IPS-NIHi7 (cell line): ENCODE results near the gene UCN2.
"Not testable (repeated sequence)": the region's sequence is repeated elsewhere in the genome, so short reads cannot be mapped to it uniquely, and the experiment has no call there.

Source experiments
- DNase-seq: peaks from one replicate; pipeline ENCODE4 v3.0.0; 2012; ENCODE audit warnings: mixed read lengths; ENCODE audit errors: extremely low spot score

UCN2 gene

DNA sequence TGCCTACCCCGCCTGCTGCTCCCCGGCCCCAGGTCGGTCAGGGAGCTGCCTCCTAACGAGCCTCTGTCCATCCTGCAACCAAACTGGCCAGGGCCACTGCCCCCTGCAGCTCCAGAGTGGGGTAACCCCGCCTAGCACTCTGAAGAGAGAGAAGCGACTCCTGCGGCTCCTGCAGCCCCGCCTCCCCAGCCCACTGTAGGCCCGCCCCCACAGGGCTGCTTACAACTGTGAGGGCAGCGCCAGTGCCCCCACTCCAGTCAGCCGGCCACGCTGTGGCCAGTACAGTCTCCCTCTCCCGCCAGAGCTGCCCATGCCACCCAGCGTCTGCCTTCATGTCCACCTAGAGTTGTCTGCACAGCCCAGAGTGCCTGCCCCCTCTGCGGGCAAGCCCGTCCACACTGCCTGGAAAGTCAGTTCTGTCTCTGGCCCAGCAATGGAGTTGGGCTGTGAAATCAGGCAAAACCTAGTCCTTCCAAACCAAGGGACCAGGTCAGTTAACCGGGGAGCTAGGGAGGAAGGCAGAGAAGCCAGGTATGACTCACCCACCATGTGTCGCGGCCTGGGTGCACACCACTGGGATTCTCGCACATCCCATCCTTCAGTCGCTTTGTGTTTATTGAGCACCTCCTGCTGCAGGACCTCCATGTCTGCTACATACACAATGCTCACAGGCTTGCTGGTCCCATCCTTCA is 2.4 kb downstream of the UCN2 start:
- peak; percentile 85 for DNase-seq

DNA sequence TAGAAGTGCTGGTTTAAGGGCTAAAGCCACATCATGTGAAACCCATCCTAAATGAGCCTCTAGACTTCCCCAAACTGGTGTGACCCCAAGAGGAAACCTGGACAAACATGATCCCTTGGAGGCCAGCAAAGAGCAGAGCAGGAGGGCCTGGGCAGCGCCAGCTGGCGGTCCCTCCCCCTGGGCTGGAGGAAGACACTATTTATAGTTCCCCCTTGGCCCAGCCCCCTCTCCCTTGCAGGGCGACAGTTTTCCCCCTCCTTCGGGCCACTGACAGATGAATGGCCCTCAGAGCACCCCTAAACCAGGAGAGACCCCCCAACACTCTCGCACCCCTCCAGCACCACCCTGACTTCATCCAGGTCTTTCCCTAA is 2.9 kb downstream of the UCN2 start:
- no peak for DNase-seq

DNA sequence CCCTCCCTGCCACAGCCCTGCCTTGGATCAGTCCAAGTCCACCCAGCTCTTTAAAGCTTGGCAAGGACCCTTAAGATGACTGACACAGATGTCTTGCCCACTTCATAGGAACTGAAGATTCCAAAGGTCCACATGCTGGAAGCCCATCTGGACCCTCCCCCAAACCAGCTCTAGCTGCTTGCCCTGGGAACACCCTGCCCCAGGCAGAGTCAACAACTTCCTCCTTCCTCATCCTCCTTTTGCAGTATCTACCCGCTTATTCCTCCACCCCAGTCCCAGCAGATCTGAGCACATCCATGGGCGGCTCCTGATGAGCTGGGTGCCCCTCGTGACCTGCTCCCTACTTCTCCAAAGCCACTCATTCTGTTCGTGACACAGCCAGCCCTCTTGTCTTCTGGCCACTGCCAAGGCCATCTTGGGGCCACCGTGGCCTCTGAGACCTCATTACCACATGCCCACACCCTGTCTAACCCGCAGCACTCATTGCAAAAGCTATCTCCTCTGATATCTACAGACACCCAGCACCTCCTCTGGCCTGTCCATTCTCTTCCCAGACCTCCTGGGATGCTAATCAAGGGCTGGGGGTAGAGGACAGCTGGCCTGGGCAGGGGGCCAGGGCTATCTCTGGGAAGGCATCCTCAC is 5.0 kb downstream of the UCN2 start:
- DNase-seq, result no peak

DNA sequence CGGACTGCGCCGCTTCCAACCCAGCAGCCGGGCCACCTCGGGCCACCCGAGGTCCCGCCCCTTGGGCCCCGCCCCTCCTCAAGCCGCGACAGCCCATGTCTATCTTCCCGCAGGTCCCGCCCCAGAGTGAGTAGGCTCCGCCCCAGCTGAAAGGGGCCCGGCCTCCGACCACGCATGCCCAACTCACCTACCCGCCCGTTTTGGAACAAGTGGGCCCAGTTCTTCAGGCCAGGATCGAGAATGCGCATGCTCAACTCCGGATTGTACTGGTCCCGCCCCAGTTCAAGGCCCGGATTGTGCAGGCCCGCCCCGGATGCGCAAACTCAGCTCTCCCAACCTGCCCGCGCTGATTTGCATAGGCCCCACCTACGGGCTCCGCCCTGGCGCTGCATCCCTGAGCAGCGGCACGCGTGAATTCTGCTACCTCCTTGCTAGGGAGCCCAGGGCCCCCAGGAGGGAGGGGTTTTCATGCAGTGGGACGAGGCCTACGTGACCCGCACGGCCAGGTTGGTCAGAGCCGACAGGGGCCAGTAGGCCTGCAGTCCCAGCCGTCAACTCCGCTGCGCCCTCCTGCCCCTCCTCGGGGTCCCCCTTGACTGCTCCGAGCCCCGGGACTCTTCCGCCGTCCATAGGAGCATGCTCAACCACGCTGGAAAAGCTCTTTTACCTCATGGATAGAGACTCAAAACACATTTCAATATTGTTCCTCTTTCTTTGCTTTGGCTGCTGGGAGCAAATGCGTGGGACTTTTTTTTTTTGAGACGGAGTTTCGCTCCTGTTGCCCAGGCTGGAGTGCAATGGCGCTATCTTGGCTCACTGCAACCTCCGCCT is 6.6 kb downstream of the UCN2 start, which contains the start of gene PFKFB4:
Gene PFKFB4 (minus strand): TSS at position 8 of the 831 bp plus-strand sequence. CDS start 26 bp downstream, outside the sequence.
- DNase-seq, result peak; percentile 98

DNA sequence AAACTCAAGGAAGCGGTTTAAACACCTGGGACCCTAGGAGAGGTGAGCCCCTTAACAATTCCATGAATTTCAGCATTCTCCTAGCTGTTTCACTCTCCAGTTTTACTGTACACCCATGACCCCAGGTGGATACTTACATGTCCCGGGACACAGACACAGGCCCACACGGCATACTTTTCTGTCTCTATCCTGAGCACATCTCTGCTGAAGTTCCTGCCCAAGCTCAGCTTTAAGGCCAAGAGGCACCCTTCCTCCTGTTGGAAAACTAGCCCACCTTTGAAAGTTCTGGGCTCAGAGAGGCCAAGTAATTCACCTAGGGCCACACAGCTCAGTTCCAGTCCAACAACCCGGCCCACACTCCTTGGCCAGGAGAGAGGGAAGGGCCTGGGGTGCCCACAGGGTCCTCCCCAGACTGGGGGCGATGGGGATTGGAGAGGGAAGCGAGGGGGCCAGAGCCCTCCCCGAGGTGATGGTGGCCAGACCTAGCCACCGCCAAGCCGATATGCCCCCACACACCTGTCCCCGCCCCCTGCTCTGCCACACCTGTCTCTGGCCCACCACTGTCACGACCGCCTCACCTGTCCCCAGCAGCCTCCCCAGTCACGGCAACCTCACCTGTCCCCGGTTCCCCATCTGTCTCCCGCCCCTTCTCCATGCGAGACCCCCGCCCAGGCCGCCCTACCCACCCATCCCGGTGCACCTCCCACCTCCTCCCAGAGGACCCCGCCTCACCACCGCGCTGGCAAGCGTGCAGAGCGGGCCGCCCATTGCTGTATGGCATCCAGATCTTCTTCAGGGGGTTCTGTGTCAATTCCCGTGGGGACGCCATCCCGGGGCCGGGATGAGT is 7.4 kb downstream of the UCN2 start:
- DNase-seq, result no peak

DNA sequence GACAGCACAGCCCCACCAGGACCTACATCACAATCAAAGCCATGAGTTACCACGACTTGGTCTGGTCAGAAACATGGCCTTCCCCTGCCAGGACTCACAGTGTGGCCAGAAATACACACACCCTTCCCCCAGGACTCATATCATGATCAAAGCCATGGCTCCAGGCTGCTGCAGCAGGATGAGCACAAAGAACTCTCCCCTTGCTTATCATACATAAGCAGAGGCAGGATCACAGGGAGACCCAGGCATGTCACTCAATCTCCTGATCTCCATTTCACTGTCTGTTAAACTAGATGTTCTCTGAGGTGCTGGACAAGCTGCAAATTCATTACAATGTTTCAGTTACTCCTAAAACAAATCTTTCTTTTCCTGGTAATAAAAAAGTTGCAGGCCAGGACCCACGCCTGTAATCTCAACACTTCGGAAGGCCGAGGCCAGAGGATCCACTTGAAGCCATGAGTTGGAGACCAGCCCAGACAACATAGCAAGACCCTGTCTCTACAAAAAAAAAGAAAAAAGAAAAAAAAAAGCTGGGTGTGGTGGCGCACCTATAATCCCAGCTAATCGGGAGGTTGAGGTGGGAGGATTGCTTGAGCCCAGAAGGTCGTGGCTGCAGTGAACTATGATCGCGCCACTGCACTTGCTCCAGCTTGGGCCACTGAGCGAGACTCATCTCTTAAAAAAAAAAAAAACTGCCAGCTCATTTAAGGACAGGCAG is 8.2 kb downstream of the UCN2 start:
- DNase-seq, result no peak

DNA sequence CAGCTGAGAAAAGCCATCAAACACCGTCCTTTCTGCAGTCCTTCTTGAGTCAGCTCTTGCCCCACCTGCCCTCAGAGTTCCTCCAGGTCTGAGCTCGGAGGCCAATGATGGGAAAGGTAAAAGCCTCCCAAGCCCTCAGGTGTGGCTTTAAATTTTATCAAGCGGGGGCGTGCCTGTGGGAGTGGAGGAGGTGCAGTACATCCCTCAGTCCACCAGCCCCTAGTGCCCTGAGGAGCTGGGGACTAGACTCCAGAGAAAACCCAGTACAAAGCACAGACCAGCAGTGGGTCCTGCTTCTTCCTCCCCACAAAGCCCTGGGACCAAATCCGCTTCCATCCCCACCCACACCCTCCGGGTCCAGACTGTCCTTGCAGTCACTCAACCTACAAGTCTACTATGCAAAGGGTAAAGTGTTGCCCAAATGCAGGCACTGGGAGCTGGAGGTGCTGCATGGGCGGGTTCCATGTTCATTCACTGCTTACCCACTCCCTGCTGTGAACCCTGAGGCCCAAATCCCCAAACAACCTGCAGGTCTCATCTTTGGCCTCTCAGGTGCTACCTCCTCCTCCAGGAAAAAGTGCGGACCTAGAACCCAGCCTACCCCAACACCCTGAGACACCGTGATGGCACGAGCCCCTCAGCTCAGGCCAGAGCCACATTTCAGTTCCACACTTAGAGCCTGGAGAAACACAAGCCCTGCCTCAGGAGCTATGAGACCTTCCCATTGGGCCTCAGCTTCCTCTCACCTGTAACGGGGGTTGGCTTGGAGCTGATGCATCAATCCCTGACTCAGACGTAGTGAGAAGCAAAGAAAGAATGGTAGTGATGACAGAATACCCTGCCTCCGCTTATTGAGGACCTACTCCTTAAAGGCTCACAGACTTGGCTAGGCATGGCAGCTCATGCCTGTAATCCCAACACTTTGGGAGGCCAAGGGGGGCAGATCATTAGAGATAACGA is 9.4 kb downstream of the UCN2 start:
- DNase-seq, result no peak

DNA sequence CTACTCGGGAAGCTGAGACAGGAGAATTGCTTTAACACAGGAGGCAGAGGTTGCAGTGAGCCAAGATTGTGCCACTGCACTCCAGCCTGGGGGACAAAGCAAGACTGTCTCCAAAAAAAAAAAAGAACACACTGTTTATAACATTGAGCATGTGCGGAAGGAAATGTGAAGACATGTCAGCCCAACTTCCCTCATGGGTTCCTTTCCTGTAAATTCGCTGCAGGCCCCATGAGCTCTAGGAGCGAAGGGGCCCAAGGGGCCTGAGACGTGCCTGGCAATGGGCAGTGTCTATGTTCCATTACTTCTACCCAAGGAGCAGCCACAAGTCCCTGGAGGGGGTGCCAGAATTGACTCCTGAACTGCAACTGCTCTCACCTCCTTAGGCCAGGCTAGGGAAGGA is 10.2 kb downstream of the UCN2 start:
- DNase-seq, result no peak

DNA sequence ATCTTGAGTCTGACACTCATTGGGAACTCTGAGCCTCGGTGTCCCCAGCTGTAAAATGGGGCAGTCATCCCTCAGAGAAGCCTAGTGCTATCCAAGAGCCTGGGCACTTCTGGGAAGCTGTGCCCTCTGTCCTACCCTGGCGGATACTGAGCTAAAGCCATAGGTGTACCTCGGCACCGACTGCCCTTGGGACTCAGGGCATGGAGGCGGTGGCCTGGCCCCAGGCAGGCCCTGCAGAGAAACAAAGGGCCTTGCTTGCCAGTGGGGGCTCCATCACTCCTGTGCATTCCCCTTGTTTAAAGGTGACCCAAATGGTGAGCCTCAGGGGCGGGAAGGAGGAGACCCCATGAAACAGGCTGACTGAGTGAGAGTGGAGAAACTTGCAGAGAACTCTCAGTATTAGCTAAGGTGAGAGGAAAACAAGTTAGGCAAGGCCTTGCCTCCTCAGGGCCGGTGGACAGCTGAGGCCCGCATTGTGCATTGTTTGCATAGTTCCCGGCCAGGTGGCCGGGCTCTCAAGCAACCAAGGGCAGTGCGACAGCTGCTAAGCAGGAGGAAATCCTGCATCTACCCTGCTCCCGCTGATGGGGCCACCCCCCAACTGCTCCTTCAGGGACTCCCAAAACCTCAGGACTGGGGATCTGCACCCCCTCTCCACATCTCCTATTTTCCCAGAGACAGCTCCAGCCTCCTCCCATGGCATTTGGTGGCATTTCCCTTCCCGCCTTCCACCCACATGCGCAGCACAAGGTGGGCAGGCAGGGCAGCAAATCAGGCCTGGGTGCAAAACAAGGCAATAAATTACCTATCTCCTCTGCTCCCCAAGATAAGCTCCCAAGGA is 11.2 kb downstream of the UCN2 start:
- no peak for DNase-seq

DNA sequence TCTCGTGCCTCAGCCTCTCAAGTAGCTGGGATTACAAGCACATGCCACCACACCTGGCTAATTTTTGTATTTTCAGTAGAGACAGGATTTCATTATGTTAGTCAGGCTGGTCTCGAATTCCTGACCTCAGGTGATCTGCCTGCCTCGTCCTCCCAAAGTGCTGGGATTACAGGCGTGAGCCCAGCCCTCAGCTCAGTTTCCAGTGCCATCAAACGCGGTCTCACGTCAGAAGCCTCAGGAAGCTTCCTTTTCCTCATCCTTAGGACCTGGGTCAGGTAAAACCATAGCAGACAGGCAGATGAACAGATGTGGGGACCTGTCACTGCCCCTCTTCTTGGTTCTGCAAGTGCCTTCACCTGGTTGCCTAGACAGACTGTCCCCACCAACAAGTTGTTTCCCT is 11.9 kb downstream of the UCN2 start:
- DNase-seq, result not testable (repeated sequence)

DNA sequence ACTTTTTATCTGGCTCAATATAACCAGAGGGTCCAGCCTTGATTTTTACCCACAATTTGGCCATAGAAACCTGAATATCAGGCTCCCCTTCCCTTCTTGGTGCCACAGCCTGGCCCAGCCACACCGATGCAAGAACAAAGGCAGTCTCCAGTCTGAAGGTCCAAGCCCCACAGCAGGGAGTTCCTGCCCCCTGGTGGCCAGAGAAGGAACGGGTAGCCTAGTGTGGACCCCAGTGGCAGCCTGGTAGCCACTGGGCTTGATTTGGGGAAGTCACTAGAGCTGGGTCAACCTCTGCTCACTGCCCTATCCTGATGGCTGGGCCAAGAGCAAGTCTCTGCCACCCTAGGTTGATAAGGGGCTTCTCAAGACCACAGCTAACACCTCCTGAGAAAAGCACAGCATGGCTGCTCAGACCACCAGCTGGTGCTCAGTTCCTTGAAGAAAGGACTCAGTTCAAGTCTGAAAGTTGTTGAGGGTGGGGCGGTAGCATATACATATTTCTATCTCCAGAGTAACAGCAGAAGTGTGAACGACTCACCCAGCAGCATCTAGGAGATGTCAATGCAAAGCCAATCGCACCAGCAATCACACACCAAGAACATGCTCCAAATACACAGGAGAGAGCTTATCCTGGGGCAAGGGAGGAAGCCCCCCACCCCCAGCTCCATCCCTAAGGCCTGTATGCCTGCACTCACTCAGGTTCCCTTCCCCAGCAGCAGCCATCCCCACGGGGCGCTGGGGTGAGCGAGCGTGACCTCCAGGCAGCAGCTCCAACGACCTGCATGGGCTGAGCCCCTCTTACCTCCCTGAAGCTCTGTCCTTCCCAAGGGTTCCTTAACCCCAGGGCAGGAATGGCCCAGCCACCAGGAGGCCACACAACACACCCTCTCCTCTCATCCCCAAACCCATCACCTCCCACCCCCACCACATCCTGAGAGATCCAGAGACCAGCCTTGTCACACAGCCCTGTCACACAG is 14.6 kb downstream of the UCN2 start:
- peak; percentile 91 for DNase-seq

DNA sequence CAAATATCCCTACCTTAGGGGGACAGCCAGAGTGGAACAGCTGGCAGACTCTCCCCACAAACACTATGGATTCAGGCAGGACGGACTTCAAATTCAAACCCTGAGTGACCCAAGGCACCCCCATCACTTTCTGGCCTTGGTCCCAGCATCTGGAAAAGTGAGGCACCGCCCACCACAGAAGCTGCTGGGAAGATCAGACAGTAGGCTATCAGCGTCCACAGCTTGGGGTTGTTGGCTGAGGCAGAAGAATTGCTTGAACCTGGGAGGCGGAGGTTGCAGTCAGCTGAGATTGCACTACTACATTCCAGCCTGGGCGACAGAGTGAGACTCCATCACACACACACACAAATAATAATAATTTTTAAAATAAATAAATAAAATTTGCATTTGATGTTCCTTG is 15.5 kb downstream of the UCN2 start:
- DNase-seq, result no peak

DNA sequence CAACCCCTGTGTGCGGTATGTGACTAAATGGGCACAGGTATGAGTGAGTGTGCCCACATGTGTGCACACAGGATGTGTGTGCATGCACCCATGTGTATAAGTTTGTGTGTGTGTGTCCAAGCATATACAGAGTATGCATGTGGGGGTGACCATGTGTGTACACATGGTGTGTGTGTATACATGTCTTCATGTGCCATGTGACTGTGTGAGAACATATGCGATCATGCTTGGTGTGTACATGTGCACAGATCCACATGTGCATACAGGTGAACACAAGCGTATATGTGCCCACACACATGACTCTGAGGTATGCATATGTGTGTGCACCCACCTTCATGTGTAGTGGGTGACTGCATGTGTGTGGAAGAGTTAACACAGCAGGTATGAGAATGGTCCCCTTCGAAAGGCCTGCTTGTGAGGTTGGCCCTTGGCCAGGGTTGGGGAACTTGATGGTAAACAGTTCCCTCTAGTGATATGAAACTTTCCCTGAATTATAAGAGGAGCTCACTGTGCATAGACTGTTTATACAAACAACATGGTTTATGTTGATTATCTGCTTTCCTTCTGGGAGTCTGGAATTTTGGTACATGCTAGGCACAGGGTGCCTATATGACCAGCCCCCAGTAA is 17.3 kb downstream of the UCN2 start:
- DNase-seq, result no peak

DNA sequence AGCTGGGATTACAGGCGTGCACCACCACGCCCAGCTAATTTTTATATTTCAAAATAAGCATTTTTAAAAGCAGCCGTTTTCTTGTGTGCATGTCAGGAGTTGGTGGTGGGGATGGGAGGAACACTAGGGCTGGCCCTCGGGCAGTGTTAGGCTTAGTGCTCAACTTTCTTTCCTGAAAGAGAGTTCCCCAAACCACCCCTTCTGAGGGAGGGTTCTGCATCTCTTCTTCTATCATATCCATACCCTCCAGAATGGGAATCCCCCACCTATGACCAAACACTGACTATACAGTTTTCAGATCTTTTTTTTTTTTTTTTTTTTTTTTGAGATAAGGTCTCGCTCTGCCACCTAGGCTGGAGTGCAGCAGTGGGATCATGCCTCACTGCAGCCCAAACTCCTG is 19.4 kb downstream of the UCN2 start:
- DNase-seq, result no peak

DNA sequence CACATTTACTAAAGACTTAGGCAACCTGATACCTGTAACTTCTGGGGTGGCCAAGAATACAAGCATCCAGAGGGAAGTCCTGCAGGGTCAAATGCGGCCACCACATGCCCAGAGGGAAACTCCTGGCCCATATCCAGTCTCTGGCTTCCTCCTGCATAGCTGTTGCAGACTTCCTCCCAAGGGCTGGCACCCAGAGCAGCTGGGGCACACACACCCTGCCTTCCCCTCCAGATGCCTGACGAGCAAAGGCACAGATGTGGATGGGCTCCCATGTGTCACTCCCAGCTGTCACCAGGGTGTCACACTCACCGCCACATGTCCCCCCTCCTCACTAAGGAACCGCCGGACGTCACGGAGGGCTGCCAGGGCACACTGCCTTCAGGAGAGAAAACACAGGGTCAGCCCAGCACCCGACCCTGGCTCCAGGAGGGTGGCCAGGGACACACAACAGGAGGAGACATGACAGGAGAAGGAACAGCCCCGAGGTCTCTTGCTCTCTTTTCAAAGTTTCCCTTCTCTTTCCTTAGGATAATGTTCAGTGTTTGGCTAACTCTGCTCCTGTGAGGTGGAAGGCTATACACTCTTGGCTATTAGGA is 20.2 kb downstream of the UCN2 start:
- no peak for DNase-seq

DNA sequence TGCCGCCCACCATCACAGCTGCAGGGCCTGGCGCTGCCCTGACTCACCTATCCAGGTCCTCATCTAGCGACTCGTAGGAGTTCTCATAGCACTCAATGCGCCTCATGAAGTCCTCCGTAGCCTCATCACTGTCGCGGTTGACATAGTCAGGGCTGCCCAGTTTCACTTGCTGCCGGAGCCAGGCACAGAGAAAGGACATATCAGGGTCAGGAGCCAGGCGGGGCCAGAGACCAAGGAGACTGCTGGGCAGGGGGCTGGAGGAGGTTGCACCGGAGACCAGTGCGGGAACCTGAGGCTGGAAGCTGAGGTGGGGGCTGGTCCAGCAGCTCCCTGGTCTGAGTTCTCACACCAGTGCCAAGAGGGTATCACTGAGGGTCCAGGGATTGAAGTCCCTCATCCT is 25.1 kb downstream of the UCN2 start:
- no peak for DNase-seq

DNA sequence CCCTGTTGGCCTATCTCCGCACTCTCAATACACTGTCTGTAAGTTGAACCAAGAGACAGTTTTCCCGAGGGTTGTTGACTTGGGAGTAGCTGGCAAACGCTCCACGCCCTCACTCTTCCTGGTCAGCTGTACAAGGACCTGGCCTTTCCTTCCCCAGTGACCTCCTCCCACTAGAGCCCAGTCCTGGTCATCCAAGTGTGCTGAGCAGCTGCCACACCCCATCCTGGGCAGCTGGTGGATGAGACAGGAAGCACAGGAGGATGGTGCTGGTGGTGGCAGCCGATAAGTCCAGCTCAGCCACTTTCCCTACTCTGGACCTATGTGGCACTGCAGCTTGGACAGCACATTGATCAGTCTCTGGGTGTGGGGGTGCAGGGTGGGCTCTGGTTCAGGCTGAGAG is 26.8 kb downstream of the UCN2 start:
- DNase-seq, result no peak
